ENCODE data around the gene SMG6.
"Not testable (repeated sequence)": the region's sequence is repeated elsewhere in the genome, so short reads cannot be mapped to it uniquely, and the experiment has no call there.

Gene SMG6

DNA sequence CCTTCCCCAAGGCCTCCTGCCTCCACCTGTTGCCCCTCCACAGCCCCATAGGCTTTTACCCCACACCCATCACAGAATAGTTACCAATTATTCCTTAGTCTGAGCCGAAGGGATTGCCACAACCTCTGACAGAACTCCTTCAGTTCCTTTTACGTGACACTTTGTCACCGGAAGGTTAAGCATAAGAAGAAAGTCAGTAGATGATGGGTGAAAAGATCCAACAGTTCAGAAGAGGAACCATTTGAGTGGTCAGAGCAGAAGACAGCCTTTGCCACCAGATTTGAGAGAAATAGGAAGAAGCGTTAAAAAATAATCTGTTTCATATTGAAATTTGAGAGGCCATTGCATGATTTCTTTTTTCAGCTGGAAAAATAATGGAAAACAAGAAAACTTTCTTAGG lies 1.3 kb upstream of the SMG6 start:
- no peak for DNase-seq (ENCODE audit: low spot score)

DNA sequence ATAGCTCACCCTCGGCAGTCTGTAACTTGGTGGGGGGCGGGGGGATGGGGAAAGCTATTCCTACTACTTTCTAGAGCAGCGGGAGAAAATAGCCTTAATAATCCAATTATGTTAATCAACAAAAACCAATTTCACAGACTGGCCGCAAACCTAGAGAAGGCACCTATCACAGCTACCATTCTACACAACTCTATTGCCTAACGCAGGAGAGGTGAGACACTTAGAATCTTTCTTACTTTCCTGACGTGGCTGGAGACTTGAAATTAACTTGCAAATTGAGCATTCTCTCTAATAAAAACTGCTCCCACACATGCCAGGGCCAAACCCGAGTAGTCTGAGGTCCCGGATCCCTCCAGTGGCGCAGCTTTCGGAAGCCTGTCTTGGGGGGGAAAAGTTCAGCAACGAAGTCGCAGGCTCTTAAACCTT lies 794 bp downstream of the SMG6 start:
- DNase-seq (ENCODE audit: low spot score) = no peak

DNA sequence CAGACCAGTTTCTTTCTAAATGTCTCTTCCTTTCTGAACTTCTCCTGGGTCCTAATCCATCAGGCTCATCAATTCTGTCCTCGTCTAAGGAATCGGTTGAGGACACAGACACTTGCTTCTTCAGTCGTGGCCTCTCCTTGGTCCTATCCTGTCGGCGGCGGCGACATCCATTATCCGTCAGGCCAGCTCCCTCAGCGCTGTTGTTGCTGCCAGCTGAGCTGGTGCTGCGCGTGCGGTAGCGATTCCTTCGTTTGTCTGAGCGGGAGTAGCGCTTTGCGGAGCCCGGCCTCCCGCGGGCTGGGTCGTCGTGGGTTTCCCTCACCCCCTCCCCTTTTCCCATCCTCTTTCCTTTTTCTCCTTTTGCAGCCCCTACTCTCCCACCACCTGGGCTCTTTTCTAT lies 3.8 kb downstream of the SMG6 start:
- DNase-seq (ENCODE audit: low spot score) = no peak

DNA sequence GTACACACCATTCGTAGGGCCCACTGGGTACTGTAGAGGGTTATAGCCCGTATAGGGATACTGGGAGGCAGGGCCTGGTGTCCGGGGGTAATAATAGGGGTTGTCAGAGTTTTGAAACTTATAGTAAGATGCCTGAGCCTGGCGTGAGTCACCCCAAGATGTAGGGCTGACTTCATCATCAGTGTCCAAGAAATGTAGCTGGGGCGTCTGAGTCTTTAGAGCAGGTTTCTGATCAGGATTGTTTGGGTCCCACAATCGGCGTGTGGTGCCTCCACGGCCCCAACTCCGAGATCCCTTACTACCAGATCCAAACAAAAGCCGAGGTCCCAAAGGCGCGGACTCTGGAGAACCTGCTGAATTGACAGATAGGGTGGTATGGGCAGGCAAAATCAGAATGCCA lies 4.4 kb downstream of the SMG6 start:
- DNase-seq (ENCODE audit: low spot score) = no peak

DNA sequence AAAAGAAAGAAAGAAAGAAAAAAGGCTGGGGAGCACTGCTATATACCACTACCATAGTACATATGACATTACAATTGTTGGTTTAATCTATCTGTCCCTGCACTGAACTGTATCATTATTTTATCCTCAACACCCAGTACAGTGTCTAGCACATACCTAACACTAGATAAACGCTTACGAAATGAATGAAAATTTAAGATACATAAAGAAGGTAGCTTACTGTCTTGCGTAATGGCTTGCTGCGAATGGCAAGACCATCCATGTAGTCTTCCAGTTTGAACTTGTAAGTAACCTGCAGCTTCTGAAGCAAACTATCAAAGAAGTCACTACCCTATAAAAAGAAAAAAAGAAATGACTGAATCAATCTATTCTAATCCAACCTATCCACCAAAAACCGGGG lies 6.6 kb downstream of the SMG6 start:
- DNase-seq (ENCODE audit: low spot score) = no peak

DNA sequence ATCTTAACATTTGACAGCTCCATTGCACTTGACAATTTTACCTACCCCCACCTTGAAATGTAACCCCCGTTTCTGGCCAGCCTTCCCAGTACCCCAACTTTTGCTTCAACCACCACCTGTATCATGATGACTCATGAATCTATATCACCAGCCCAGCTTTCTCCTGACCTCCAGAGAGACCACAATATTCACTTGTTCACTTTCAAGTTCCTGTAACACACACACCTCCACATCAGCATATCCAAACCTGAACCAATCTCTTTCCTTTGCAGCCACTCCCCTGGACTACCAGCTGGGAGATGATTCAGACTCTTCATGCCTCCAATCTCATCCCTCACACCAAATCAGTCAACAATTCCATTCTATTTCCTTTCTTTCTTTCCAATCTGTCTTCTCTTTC lies 8.0 kb downstream of the SMG6 start:
- no peak for DNase-seq (ENCODE audit: low spot score)

DNA sequence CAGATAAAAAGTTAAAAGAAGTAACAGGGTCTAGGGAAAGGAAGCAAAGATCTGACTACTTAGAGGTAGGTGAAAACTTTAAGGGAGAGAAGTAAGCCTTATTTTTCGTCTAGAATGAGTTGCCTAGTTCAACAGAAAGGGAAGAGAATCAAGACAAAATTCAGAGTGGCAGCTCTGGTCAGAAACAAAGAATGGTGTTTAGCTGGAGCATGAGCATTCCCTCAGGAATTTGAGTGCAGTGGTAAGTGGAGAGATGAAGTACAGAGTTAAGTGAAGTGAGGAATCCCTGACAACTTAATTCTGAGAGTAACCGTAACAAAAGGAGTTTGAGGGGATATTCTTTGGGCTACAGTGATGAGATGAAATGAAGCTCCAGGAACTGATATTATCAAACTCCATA lies 11.5 kb downstream of the SMG6 start:
- no peak for DNase-seq (ENCODE audit: low spot score)

DNA sequence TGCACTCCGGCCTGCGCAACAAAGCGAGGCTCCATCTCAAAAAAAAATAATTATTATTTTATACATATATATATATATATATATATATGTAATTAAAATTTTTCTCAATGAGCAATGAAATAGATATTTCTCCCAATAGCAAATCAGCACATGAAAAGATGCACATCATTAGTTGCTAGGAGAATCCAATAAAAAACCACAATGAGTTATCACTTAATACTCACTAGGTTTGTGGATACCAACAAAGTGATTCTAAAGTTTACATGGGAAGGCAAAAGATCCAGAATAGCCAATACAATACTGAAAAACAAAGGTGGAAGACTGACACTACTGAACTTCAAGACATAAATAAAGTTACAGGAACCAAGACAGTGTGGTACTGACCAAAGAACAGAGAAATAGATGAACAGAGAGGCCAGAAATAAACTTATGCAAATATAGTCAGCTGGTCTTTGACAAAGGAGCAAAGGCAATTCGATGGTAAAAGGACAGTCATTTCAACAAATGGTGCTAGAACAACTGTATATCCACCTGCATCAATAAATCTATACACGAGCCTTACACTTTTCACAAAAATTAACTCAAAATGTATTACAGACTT lies 13.6 kb downstream of the SMG6 start:
- DNase-seq (ENCODE audit: low spot score) = no peak

DNA sequence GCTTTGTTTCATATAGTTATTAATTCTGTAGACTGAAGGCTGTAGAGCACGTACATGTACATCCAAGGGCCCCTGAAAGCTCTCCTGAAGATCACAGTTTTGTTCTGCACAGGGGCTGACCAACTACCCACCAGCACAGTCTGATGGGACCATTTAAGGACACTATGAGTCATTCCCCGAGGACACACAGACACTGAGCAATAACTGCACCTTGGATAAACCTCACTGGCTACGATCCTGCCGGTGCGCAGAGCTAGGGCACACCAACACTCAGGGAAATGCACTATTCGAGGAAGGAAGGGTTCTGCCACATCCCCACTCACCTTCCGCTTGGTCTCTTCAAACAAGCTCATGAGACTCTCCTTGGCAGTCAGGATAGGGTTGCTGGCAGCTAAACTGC lies 20.3 kb downstream of the SMG6 start:
- no peak for DNase-seq (ENCODE audit: low spot score)

DNA sequence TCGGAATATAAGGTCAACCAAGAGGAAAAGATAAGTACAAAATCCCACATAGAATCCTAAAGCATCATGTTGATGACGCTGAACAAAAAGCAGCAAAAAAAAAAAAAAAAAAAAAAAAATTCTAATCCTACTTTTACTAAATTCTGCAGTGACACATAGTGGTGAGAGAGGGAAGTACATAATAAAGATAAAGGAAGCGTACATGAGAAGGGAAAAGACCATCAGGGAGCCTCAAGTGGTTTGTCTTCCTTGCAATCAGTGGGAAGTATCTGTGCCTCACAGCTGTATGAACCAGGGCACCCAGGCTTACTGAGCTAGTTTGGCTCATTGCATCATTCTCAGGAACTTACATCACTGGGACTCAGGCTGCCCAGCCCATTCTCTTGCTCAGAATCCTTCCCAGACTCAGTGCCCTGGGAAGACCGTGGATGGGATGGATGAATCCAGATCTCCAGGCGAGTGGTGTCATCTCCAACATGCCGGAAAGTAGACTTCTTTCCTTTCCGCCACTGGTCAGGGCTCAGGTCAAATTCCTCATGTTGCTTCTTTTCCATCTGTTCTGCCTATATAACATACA lies 21.2 kb downstream of the SMG6 start:
- DNase-seq (ENCODE audit: low spot score) = peak; percentile 64

DNA sequence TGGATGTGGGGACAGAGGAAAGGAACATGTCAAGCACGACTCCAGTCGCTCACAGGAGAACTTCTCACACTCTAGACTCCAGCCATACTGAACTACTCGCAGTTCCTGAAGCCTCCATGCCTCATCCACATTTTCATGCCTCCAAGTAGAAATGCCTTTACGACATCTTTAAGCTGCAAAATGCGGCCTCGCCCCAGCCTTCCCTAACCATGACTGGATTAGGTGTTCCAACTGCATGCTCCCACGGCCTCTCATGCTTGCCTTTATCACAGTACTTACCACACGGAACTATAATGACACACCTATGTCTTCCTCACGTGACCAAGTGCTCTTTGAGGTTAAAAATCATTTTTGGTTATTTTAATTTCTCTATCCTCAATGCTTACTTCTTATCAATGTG lies 23.9 kb downstream of the SMG6 start:
- DNase-seq (ENCODE audit: low spot score) = no peak

DNA sequence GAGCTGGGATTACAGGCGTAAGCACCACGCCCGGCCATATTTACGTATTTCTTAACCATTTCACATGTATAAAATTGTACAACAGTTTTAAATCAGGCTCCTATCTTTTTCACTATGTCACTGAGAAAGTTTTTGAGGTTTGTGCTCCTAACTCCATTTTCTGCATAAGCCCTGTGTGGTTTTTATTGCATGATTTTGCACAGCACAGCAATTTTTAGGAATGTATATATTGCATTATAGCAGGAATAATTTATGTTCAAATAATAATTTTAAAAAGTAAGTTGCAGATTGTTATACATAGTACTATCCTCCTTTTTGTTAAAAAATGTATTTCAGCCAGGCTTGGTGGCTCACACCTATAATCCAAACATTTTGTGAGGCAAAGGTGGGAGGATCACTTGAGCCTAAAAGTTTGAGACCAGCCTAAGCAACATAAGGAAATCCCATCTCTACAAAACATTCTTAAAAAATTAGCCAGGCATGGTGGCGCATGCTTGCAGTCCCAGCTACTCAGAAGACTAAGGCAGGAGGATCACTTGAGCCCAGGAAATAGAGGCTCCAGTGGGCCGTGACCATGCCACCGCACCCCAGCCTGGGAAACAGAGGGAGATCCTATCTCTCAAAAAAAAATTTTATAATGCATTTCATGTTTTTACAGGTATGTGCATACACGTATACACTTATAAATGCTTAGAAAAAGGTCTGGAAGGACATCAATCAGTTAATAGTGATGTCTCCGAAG lies 26.0 kb downstream of the SMG6 start:
- DNase-seq (ENCODE audit: low spot score) = no peak

DNA sequence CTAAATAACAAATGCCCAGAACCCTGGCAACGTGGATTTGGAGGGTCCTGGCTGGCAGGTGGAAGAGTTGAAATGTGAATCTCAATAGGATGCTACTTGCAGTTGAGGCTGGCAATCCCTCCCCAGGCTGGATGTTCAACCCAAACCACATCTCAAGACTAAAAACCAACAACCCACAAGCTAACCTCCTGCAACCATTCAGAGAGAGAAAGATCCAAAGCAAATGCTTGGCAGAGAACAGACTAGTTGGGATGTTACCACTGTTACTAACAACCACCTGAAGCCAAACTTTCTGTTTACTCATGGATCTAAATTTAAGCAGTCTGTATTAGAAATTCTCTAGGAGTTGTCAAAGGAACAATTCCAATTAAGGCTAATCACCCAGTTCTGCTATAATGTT lies 27.9 kb downstream of the SMG6 start:
- DNase-seq (ENCODE audit: low spot score) = no peak

DNA sequence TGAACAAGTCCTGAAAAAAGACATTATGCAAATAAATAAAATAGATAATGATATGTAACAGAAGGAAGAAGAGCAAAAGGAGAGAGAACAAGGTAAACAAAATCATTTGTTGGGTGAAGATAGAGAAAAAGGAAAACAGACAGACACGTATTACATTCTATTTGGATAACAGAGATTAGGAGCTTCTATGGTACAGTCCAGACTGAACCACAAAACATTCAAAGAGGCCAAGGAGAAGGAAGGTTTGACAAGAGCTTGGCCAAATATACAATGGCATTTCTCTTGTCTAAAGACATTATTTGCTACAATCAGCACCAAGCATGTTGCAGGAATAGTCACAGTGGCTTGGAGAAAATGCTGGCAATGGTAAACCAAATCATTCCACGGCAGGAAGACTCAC lies 29.2 kb downstream of the SMG6 start:
- DNase-seq (ENCODE audit: low spot score) = no peak

DNA sequence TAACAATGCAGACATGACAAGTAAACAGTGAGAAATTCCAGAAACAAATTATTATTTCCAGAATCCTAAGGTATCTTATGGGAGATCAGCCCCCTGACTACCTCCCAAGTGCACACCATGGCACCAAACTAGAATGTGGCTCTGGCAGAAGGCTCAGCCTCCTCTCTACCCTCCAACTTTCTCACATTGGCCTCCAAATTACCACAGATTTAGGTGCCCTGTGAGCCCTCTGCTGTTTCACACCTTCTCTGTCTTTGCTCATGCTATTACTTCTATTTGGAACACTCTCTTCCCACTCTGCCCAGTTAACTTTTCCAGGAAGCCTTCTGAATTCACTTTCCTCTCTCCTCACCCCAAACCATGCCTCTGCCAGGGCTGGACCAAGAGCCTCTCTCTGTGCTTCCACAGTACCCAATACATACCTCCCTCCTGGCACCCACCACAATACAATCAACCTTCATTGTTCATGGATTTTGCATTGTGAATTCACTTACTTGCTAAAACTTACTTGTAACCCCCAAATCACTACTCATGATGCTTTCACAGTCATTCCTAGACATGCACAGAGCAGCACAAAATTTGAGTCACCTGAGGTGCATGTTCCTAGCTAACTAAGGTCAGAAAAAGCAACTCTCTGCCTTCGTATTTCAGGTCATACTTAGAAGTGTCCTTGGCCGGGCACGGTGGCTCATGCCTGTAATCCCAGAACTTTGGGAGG lies 31.4 kb downstream of the SMG6 start:
- DNase-seq (ENCODE audit: low spot score) = no peak

DNA sequence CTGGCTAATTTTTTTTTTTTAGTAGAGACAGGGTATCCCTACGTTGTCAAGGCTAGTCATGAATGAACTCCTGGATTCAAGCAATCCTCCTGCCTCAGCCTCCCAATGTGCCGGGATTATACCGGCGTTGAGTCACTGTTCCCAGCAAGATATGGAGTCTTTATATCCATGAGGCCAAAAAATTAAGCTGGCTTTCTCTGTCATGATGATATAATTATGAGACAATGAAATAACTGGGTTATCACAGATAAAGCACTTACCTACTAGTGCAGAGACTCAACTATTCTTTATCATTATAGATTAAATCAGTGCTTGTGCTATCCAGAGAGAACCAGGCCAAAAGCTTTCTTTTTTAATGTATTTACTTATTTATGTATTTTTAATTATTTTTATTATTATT lies 36.2 kb downstream of the SMG6 start:
- no peak for DNase-seq (ENCODE audit: low spot score)

DNA sequence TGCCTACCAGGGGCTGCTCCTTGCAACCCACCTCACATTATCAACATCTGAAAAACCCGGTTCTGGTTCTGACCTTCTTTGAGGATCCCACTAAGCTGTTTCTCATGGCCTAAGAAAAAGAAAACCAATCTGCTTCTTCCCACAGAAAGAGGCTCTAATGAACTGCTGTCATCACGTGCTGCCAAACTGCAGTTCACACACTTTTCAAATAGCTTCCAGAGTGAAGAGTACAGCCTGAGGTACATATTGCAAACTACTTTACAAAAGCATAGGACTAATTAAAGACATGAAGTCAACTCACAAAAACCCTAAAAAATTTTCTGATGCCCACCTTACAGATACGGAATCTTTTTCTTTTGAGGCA lies 36.7 kb downstream of the SMG6 start:
- no peak for DNase-seq (ENCODE audit: low spot score)

DNA sequence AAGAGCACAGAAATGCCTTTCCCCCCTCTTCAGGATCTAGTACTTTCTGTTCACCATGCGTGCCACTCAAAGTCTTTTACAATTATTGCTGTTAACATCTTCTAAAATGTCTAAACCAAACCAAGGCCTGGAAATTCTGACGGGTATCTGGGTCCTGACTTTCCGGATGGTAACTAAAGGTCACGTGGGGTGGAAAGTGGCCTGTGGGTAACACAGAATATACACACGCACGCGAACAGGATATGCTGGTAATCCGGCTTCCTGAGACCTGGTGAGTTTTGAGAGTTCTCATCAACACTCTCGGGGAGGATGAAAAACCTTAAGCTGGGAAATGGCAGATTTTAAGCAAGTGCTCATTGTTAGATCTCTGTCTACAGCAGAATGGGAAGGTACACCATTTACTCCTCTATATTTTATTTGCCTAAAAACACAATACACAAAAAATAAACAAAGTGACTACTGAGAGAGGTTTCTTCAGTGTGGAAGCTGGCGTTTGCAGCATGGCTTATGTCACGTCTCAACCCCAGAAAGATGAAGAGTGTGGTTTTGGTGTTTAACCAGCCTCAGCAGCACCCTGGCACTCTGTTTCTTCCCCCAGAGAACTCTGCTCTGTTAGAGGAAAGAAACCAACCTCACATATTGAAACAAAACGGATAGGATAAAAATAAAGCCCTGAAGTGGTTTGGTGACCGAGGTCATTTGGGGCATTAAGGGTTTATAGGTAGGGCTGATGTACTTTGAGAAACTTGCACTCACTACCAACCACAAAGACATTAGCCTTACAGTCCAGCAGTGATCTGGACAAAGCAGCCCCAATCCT lies 37.3 kb downstream of the SMG6 start:
- no peak for DNase-seq (ENCODE audit: low spot score)

DNA sequence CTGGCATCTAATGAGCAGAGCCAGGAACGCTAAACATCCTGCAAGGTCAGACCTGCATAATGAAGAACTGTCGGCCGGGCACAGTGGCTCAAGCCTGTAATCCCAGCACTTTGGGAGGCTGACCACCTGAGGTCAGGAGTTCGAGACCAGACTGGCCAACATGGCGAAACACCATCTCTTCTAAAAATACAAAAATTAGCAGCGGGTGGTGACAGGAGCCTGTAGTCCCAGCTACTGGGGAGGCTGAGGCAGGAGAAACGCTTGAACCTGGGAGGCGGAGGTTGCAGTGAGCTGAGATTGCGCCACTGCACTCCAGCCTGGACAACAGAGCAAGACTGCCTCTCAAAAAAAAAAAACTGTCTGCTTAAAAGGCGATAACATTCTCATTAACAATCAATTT lies 38.4 kb downstream of the SMG6 start:
- DNase-seq (ENCODE audit: low spot score) = not testable (repeated sequence)

DNA sequence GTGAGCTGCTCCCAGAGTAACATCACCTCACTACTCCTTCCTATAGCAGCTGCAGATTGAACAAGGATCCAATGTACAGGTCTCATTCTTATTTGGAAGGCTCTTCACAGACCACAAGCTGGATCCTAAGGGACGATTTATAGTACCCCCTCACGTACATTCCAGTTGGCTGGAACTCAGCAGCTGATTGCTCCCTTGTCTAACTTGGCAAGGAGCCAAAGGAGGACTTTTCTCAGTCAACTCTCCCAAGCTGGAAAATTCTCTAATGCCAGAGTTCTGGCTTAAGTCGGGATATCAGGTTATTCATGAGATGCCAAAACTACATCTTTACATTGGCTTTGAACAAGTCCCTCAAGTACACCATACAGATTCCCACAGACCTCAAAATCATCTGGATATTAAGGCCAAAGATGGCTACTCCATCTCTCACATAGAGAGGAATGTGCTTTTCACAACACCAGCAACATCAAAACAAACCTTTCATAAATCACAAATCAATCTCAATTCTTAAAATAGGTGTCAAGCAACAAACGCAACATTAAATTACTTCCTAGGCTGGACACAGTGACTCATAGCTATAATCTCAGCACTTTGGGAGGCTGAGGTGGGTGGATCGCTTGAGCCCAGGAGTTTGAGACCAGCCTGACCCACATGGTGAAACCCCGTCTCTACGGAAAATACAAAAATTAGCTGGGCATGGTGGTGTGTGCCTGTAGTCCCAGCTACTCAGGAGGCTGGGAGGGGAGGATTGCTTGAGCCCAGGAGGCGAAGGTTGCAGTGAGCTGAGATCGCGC lies 39.3 kb downstream of the SMG6 start:
- DNase-seq (ENCODE audit: low spot score) = peak; percentile 12
